GM10248 (cell line): Measurements from ENCODE around the gene FANCC.

Source experiments
- CTCF ChIA-PET: fragments of 300-600 bp; sonication (Branson Sonifier 250); formaldehyde crosslinking; extraction: SDS; loops from one replicate; lab custom pipeline; 2021; ENCODE audit warnings: antibody characterized with exemption; lab: Yijun Ruan, JAX
- POLR2A ChIA-PET: fragments of 350-650 bp; sonication (Branson Sonifier 250); formaldehyde crosslinking; extraction: SDS; loops from one replicate; lab custom pipeline; 2020; ENCODE audit warnings: antibody characterized with exemption; lab: Yijun Ruan, JAX
- DNase-seq: peaks from one replicate; pipeline ENCODE4 v3.0.0; 2012; ENCODE audit errors: extremely low spot score
- CTCF ChIP-seq: IDR thresholded peaks from 2 replicates; pipeline ENCODE4 v1.5.1; 2012; ENCODE audit warnings: mild to moderate bottlenecking, low read depth; ENCODE audit errors: extremely low read depth, missing control alignments, control extremely low read depth

The FANCC gene

GRCh38 chr9:95175523-95175922, 142.0 kb downstream of the FANCC start:
- no peak for DNase-seq
- TF ChIP-seq CTCF = no peak
- ChIA-PET POLR2A (no interaction called here), CTCF (interaction anchor here (1.0 to 1.1 kb wide), 2 partner anchors 25 to 44 kb away, joined by 3 to 4 read pairs; no protein-coding TSS in a partner anchor)

GRCh38 chr9:95174038-95174437, 143.5 kb downstream of the FANCC start:
- no peak for TF ChIP-seq CTCF

GRCh38 chr9:95171596-95171995, 145.9 kb downstream of the FANCC start:
- no peak for TF ChIP-seq CTCF
- CTCF ChIA-PET = no interaction called here
- POLR2A ChIA-PET = no interaction called here

More at GRCh38 chr9:95174038-95174437, 143.5 kb downstream of the FANCC start:
- CTCF ChIA-PET = interaction anchor here (1.1 to 1.2 kb wide), 2 partner anchors 9 to 46 kb away, joined by 3 read pairs; no protein-coding TSS in a partner anchor
- POLR2A ChIA-PET = no interaction called here
- no peak for DNase-seq

GRCh38 chr9:95171001-95171400, 146.5 kb downstream of the FANCC start:
- POLR2A ChIA-PET = no interaction called here
- peak; percentile 40 for DNase-seq
- CTCF ChIA-PET = no interaction called here
- TF ChIP-seq CTCF = no peak

More at GRCh38 chr9:95171596-95171995, 145.9 kb downstream of the FANCC start:
- DNase-seq = no peak

- DNase-seq = no peak
- ChIA-PET POLR2A (no interaction called here), CTCF (interaction anchor here (0.8 to 2.4 kb wide), 26 partner anchors 10 to 519 kb away, joined by 3 to 38 read pairs (median 4); no protein-coding TSS in a partner anchor)
- peak; percentile 51 for TF ChIP-seq CTCF
Observed at GRCh38 chr9:95167998-95168397, 149.5 kb downstream of the FANCC start.

- no peak for TF ChIP-seq CTCF
- ChIA-PET CTCF (no interaction called here), POLR2A (no interaction called here)
- no peak for DNase-seq
Observed at GRCh38 chr9:95165004-95165403, 152.5 kb downstream of the FANCC start.
